ENCODE results near the gene TMEM207.

The TMEM207 gene

DNA sequence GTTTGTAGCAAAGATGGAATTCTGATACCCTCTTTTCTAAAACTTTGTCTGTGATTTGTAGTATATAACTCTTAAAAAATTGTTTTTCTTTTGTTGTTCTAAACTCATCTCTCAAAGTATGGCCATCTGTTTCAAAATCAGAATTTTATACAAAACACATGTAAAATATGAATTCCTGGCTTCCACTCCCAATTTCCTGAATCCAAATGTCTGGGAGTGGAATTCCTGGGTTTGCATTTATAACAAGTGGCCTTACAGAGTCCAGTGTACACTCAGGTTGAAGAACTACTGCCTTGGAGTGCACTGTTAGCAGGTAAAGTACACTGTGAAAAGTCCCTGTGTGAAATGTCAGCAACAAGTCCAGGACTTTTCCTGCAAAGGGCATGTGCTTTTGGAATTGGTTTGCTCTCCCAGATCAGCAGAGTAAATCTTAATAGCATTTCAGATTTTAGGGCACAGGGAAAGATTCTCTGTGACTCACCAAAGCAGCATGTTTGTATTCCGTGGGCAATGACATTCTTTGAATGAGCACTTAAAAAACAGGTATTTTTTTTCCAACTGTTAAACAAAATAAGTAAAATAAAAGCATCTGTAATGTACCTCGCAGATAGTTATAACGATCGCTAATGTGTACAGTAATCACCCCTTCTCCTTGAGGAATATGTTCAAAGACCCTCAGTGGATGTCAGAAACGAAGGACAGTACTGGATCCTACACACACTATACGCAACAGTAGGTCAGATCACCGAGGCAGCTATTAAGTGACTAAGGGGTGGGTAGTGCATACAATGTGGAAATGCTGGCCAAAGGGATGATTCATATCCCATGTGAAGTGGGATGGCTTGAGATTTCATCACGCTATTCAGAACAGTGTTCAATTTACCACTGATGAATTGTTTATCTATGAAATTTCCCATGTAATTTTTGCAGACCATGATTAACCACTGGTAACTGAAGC, 63.7 kb downstream of the TMEM207 start:
- DNase-seq (ENCODE audit: low read depth), result no peak

DNA sequence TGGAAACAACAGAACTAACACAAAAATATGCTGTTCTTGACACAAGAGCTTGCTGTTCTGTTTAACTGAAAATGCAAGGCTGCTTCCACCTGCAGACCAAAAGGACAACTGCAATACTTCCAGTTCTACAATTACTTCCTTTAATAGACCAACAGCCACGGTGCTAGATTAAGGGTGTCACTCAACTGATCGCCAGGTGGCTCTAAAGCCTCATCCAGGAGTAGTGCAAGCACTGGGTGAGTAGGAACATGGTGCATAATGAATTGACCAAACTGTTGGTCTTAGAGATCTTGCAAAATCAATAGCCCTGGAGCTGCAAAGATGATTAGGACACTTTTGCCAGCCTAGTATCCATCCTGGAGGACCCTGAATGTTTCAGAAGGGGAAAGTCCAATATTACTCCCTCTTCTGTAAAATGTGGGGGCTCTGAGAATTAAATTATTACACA, 65.4 kb downstream of the TMEM207 start:
- DNase-seq (ENCODE audit: low read depth), result no peak

DNA sequence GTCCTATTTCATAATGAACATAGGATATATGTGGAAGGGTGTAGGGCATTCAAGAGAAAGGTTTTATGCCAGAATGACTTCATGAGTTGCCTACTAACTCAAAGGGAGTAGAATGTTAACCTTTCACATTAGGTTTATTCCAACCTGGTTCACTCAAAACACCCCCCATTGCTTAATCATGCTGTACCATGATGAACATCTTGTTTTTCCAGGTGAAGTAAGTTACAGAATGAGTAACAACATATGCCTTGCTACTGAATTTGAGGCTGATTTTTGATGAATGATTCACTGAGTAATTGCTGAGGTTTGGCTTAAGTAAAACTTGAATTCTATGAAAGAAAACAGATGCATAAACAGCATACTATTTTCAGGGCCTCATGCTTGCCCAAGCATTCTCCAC, 67.6 kb downstream of the TMEM207 start:
- DNase-seq (ENCODE audit: low read depth), result no peak

DNA sequence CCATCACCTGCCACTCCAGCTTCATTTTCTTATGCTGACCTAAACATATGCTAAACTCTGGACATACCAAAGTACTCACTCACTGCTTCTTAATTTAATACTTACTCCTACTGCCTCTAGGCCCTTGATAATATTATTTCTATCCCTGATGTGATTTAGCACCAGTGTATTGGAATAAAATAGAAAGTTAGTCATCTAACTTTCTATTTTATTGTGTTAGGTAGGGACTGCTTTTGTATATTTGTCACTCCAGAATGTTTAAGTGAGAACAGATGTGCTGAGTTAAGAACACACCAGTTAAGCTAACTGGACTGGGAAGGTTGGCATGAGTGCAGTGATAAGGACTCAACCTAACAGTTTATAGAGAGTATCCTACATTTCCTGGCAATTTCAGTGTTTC, 68.3 kb downstream of the TMEM207 start:
- DNase-seq (ENCODE audit: low read depth), result no peak

DNA sequence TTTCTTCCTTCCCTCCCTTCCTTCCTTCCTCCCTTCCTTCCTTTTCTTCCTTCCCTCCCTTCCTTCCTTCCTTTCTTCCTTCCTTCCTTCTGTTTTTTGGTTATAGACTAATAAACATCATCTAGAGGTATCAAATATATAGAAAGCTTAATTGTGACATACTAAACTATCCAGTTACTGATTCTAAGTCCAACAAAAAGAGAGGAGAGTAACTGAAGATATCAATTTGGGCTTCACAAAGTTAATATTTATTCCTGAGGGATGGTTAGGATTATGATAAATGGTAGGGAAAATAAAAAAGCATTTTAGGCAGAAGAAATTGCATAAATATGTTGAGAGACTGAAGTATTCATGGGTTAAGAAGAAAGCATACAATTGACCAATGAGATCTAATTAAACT, 69.5 kb downstream of the TMEM207 start:
- DNase-seq (ENCODE audit: low read depth), result no peak
